ENCODE measurements around the gene MAP3K3.
A peak's percentile ranks its signal among the peaks of the same experiment; 100 is the strongest.

Gene MAP3K3

DNA sequence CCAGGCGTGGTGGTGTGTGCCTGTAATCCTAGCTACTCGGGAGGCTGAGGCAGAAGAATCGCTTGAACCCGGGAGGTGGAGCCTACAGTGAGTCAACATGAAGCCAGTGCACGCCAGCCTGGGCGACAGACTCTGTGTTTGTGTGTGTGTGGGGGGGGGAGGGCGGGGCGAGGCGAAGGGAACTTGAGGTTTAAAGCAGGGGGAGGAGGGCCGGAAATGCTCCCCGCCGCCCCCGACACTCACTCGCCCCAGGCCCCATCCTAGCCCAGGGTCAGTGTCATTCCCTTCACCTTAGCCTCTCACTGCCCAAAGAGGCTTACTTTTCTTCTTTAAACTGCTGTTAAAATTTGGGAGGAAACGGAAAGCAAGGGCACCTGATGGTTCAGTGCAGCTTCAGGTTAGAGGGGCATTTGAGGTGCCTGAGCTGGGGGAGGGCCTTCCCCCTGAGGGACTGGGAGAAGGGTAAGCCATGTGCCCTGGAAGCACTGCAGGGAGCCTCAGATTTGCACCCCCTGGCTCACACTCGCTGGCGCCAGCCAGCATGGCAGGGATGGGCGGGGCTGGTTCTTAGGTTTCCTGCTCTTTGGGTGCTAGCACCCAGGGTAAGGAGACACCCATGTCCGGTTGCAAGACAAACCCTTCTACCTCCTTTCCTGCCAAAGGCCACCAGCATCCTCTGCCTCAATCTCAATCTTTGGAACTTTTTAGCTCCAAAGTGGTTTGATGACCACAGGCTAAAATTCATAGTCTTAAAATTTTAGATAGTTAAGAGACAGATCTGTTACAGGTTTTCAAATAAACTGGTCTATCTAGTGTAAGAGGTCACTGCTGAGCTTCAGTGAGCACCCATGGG, 79.9 kb downstream of the MAP3K3 start:
- H3K4me2 ChIP-seq (ENCODE audit: low read length) = peak overlapping the region; percentile 100
- peak overlapping the region; percentile 94 for H3K27ac ChIP-seq (ENCODE audit: low read depth, low read length)
- TF ChIP-seq EZH2phosphoT487 (IDR thresholded peaks at IDR 0.05; ENCODE audit: borderline replicate concordance, low read length) = no peak
- TF ChIP-seq, protein P1, sequence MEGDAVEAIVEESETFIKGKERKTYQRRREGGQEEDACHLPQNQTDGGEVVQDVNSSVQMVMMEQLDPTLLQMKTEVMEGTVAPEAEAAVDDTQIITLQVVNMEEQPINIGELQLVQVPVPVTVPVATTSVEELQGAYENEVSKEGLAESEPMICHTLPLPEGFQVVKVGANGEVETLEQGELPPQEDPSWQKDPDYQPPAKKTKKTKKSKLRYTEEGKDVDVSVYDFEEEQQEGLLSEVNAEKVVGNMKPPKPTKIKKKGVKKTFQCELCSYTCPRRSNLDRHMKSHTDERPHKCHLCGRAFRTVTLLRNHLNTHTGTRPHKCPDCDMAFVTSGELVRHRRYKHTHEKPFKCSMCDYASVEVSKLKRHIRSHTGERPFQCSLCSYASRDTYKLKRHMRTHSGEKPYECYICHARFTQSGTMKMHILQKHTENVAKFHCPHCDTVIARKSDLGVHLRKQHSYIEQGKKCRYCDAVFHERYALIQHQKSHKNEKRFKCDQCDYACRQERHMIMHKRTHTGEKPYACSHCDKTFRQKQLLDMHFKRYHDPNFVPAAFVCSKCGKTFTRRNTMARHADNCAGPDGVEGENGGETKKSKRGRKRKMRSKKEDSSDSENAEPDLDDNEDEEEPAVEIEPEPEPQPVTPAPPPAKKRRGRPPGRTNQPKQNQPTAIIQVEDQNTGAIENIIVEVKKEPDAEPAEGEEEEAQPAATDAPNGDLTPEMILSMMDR (IDR thresholded peaks at IDR 0.05; ENCODE audit: low read depth, low read length, poor library complexity, severe bottlenecking) = no peak
- no peaks in the 10 kb centered on the region for H3K9me2 ChIP-seq (replicated peaks; ENCODE audit: control insufficient read depth, low read length)
- H4K20me1 ChIP-seq (ENCODE audit: control insufficient read depth, insufficient read depth, low read depth, low read length) = peaks cover 5% of the 10 kb centered on the region; the same call in 1 of the 2 replicates
- peaks cover 62% of the 10 kb centered on the region for H3K79me2 ChIP-seq (ENCODE audit: control insufficient read depth, low read length)
- H3K4me3 ChIP-seq (ENCODE audit: low read length) = peak overlapping the region; percentile 95
- peaks cover 16% of the 10 kb centered on the region for H3F3A ChIP-seq (ENCODE audit: control insufficient read depth, insufficient read depth)
- H3K4me1 ChIP-seq (ENCODE audit: control insufficient read depth, low read length) = peaks cover 73% of the 10 kb centered on the region
- no peaks in the 10 kb centered on the region for H3K9me3 ChIP-seq (ENCODE audit: control insufficient read depth, insufficient read depth, low read length)
- no peaks in the 10 kb centered on the region for H3K27me3 ChIP-seq (ENCODE audit: control insufficient read depth, low read length)
- H3K36me3 ChIP-seq (ENCODE audit: control insufficient read depth, low read length) = peaks cover 74% of the 10 kb centered on the region

DNA sequence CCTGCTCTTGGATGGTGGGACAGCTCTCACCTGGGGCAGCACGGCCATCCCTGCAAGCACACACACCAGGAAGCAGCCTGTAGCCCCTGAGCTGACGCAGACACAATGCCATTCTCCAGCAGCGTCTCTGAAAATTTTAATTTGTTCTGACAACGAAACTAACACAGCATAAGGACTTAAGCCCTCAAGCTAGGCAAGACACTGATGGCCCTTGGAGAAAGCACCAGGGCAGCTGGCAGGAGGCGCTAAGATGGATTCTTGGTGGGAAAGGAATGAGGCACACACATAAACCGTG, 80.5 kb downstream of the MAP3K3 start:
- H3K79me2 ChIP-seq (ENCODE audit: control insufficient read depth, low read length) = peaks cover 57% of the 10 kb centered on the region
- peaks cover 68% of the 10 kb centered on the region for H3K4me1 ChIP-seq (ENCODE audit: control insufficient read depth, low read length)
- H3F3A ChIP-seq (ENCODE audit: control insufficient read depth, insufficient read depth) = peaks cover 14% of the 10 kb centered on the region
- H3K27ac ChIP-seq (ENCODE audit: low read depth, low read length) = peak overlapping the region; percentile 94
- H3K9me2 ChIP-seq (replicated peaks; ENCODE audit: control insufficient read depth, low read length) = no peaks in the 10 kb centered on the region
- peak overlapping the region; percentile 95 for H3K4me3 ChIP-seq (ENCODE audit: low read length)
- TF ChIP-seq EZH2phosphoT487 (IDR thresholded peaks at IDR 0.05; ENCODE audit: borderline replicate concordance, low read length) = no peak
- TF ChIP-seq, protein P1 (IDR thresholded peaks at IDR 0.05; ENCODE audit: low read depth, low read length, poor library complexity, severe bottlenecking) = no peak
- peak overlapping the region; percentile 100 for H3K4me2 ChIP-seq (ENCODE audit: low read length)
- peaks cover 68% of the 10 kb centered on the region for H3K36me3 ChIP-seq (ENCODE audit: control insufficient read depth, low read length)
- H3K27me3 ChIP-seq (ENCODE audit: control insufficient read depth, low read length) = no peaks in the 10 kb centered on the region
- peaks cover 5% of the 10 kb centered on the region; the same call in 1 of the 2 replicates for H4K20me1 ChIP-seq (ENCODE audit: control insufficient read depth, insufficient read depth, low read depth, low read length)
- H3K9me3 ChIP-seq (ENCODE audit: control insufficient read depth, insufficient read depth, low read length) = no peaks in the 10 kb centered on the region

DNA sequence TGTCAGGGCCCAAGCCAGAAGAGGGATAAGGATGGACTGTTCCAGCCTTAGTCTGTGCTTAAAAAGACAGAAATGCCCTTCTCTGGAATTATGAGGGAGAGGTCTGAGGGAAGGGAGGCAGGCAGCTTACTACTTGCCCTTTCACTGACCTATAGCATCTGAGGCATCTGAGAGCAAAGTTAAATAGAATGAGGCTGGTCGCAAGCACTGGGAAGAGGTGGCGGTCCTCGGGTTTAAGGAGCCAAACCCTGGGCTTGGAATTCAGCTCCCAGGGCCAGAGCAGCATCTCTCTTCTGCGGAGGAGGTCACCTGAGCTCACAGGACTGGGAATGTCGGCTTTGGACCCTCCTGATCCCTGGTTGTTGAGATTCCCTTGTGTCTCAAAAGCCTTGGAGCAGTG, 80.8 kb downstream of the MAP3K3 start:
- peak overlapping the region; percentile 100 for H3K4me2 ChIP-seq (ENCODE audit: low read length)
- H4K20me1 ChIP-seq (ENCODE audit: control insufficient read depth, insufficient read depth, low read depth, low read length) = peaks cover 5% of the 10 kb centered on the region; the same call in 1 of the 2 replicates
- H3K36me3 ChIP-seq (ENCODE audit: control insufficient read depth, low read length) = peaks cover 65% of the 10 kb centered on the region
- no peak for TF ChIP-seq EZH2phosphoT487 (IDR thresholded peaks at IDR 0.05; ENCODE audit: borderline replicate concordance, low read length)
- TF ChIP-seq, protein P1 (IDR thresholded peaks at IDR 0.05; ENCODE audit: low read depth, low read length, poor library complexity, severe bottlenecking) = no peak
- H3K4me3 ChIP-seq (ENCODE audit: low read length) = peak overlapping the region; percentile 95
- H3K9me3 ChIP-seq (ENCODE audit: control insufficient read depth, insufficient read depth, low read length) = no peaks in the 10 kb centered on the region
- peaks cover 14% of the 10 kb centered on the region for H3F3A ChIP-seq (ENCODE audit: control insufficient read depth, insufficient read depth)
- H3K79me2 ChIP-seq (ENCODE audit: control insufficient read depth, low read length) = peaks cover 53% of the 10 kb centered on the region
- no peaks in the 10 kb centered on the region for H3K27me3 ChIP-seq (ENCODE audit: control insufficient read depth, low read length)
- H3K4me1 ChIP-seq (ENCODE audit: control insufficient read depth, low read length) = peaks cover 64% of the 10 kb centered on the region
- H3K27ac ChIP-seq (ENCODE audit: low read depth, low read length) = peak overlapping the region; percentile 94
- no peaks in the 10 kb centered on the region for H3K9me2 ChIP-seq (replicated peaks; ENCODE audit: control insufficient read depth, low read length)

Data from DOHH2 (cell line).